ENCODE results near the gene VANGL1. TPM values are rescaled to one million over a fixed set of nuclear protein-coding genes. Genes with fewer than 3 reads are reported as not detected.

VANGL1 gene
- total and polyA plus RNA-seq, 2 of the 13 experiments (the other 11 are each of a cell fraction or from before 2014, with no cell fraction given): 5.3 to 9.4 TPM

GRCh38 chr1:115656461-115657077, 14.8 kb downstream of the VANGL1 start:
- 92% methylated on average over 4 of the region's 5 CpGs for WGBS (ENCODE audit: low lambda C conversion rate)
- DNase-seq (ENCODE audit: low spot score) (no peak), FAIRE-seq (no peak), ATAC-seq (no peak)
- H3K27me3 ChIP-seq (ENCODE audit: control insufficient read depth in 1 of 2, insufficient read depth in 2 of 2, low read length in 2 of 2): no peaks in the 10 kb centered on the region
- H3K9me3 ChIP-seq (ENCODE audit: low read length): no peaks in the 10 kb centered on the region
- H3K4me3 ChIP-seq (replicated peaks in 1 of 3; ENCODE audit: insufficient read depth in 1 of 3, low read depth in 2 of 3, low read length in 3 of 3): no peak overlapping the region
- H3K4me2 ChIP-seq (ENCODE audit: low read depth, low read length): no peak overlapping the region
- ChIA-PET CTCF (ENCODE audit: low intra/inter-chr PET ratio, low total read pairs) (no interaction called here), POLR2A (no interaction called here)
- no peaks in the 10 kb centered on the region for H4K20me1 ChIP-seq (ENCODE audit: insufficient read depth, low read length)
- BruUV-seq (replicated peaks): no TSS peak
- TF ChIP-seq ZNF674 (CRISPR knock-in tag; IDR thresholded peaks at IDR 0.05; ENCODE audit: low read depth): no peak
- no peak for TF ChIP-seq RBFOX2 (IDR thresholded peaks at IDR 0.05; ENCODE audit: low read depth, low read length)
- TF ChIP-seq ZNF7 (CRISPR knock-in tag; IDR thresholded peaks at IDR 0.05): no peak
- no peak for TF ChIP-seq RBM39 (IDR thresholded peaks at IDR 0.05; ENCODE audit: low read depth, low read length, poor library complexity, severe bottlenecking)
- no peak for TF ChIP-seq NFRKB (IDR thresholded peaks at IDR 0.05)
- TF ChIP-seq KDM4B (CRISPR knock-in tag; IDR thresholded peaks at IDR 0.05): no peak
- TF ChIP-seq CERS6 (CRISPR knock-in tag; IDR thresholded peaks at IDR 0.05): no peak
- TF ChIP-seq ZBTB34 (CRISPR knock-in tag; IDR thresholded peaks at IDR 0.05): no peak
- TF ChIP-seq GATAD2A (CRISPR knock-in tag; IDR thresholded peaks at IDR 0.05): no peak
- TF ChIP-seq PBX2 (CRISPR knock-in tag; IDR thresholded peaks at IDR 0.05): no peak
- no peak for TF ChIP-seq MLXIP (CRISPR knock-in tag; IDR thresholded peaks at IDR 0.05; ENCODE audit: borderline replicate concordance)
- TF ChIP-seq ZNF839 (CRISPR knock-in tag; IDR thresholded peaks at IDR 0.05; ENCODE audit: borderline replicate concordance): no peak
- no peak for TF ChIP-seq TEAD3 (CRISPR knock-in tag; optimal IDR thresholded peaks at IDR 0.05; ENCODE audit: borderline replicate concordance)
- no peak for TF ChIP-seq ZNF629 (CRISPR knock-in tag; conservative IDR thresholded peaks at IDR 0.05)
- H3K36me3 ChIP-seq (replicated peaks in 1 of 2; ENCODE audit: control insufficient read depth in 1 of 2, insufficient read depth in 2 of 2, low read length in 2 of 2): peaks cover 10 to 80% of the 10 kb centered on the region in 2 experiments
- no peak overlapping the region for H3K9ac ChIP-seq (ENCODE audit: insufficient read depth, low read depth, low read length)
- no peak overlapping the region for H3K27ac ChIP-seq (ENCODE audit: extremely low read length, insufficient read depth, low read length)
- intact Hi-C loops (cut with micrococcal nuclease; ENCODE audit: unreplicated experiment) (no loop called here), in situ Hi-C loops (cut with HindIII; ENCODE audit: extremely low pct_ligation_motif_present, low pct_unique_long_range_greater_than_20kb) (no loop called here)
- no peaks in the 10 kb centered on the region for H3K79me2 ChIP-seq (ENCODE audit: insufficient read depth, low read length)
- H3K4me1 ChIP-seq (ENCODE audit: insufficient read depth, low read length): no peaks in the 10 kb centered on the region
- H2AFZ ChIP-seq (ENCODE audit: low read length): no peak overlapping the region
